ENCODE results near the gene FCGR3A.
"Not testable (repeated sequence)": the region's sequence is repeated elsewhere in the genome, so short reads cannot be mapped to it uniquely, and the experiment has no call there.

DNA sequence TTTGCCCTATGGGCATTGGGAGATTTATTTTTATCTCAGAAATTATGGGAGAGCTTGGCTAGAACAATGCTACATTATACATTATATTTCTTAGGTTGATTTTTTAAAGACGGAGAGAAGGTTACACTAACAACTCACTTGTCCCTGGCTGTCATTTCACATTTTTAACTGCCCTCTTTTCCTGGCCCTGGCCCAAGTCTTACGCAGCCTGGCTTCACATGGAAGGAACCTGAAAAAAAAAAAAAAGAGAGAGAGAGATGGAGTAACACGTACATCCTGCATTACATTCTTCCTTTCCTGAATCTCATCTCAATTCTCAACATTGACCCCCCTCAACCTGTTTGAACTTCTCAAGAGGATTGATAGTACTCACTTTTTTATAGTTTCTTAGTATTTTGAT lies 21.1 kb downstream of the FCGR3A start:
- TF ChIP-seq, protein P1, sequence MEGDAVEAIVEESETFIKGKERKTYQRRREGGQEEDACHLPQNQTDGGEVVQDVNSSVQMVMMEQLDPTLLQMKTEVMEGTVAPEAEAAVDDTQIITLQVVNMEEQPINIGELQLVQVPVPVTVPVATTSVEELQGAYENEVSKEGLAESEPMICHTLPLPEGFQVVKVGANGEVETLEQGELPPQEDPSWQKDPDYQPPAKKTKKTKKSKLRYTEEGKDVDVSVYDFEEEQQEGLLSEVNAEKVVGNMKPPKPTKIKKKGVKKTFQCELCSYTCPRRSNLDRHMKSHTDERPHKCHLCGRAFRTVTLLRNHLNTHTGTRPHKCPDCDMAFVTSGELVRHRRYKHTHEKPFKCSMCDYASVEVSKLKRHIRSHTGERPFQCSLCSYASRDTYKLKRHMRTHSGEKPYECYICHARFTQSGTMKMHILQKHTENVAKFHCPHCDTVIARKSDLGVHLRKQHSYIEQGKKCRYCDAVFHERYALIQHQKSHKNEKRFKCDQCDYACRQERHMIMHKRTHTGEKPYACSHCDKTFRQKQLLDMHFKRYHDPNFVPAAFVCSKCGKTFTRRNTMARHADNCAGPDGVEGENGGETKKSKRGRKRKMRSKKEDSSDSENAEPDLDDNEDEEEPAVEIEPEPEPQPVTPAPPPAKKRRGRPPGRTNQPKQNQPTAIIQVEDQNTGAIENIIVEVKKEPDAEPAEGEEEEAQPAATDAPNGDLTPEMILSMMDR (conservative IDR thresholded peaks at IDR 0.05), result not testable (repeated sequence)
- not testable (repeated sequence) for TF ChIP-seq EZH2 (IDR thresholded peaks at IDR 0.05; ENCODE audit: low read depth)

Data from PC-9 (cell line).